GM23338 (cell line): ENCODE data around the gene TELO2. TPM values are rescaled to one million over a fixed set of nuclear protein-coding genes. Genes with fewer than 3 reads are reported as not detected.

Experiments used
- ATAC-seq: fragments of 200-7000 bp; cut with Tn5 transposase; 3 replicates; pipeline ENCODE4 v1.9.1; 2020
- DNase-seq: peaks from one replicate; pipeline ENCODE4 v3.0.0-alpha.2; 2015; ENCODE audit warnings: low spot score
- H2AFZ ChIP-seq: fragments of 200-600 bp; sonication (generic); 2 replicates; pipeline ENCODE4 v1.8.0; 2016; ENCODE audit warnings: antibody characterized with exemption, mild to moderate bottlenecking, moderate library complexity
- H3F3A ChIP-seq: fragments of 200-600 bp; sonication (generic); replicated peaks from 2 replicates; pipeline ENCODE4 v1.8.0; 2017; ENCODE audit warnings: antibody characterized with exemption, mixed run types, low read depth
- H3K27ac ChIP-seq: fragments of 200-600 bp; sonication (generic); 2 replicates; pipeline ENCODE4 v1.6.1; 2016; ENCODE audit warnings: low read depth
- H3K27me3 ChIP-seq: fragments of 200-600 bp; sonication (generic); 2 replicates; pipeline ENCODE4 v1.8.0; 2016; ENCODE audit warnings: mild to moderate bottlenecking, mixed run types, moderate library complexity; ENCODE audit not compliant: insufficient read depth
- H3K36me3 ChIP-seq: fragments of 200-600 bp; sonication (generic); 2 replicates; pipeline ENCODE4 v1.8.0; 2016; ENCODE audit warnings: mild to moderate bottlenecking; ENCODE audit not compliant: insufficient read depth
- H3K4me1 ChIP-seq: fragments of 200-600 bp; sonication (generic); 2 replicates; pipeline ENCODE4 v1.8.0; 2016; ENCODE audit warnings: mild to moderate bottlenecking, moderate library complexity; ENCODE audit not compliant: insufficient read depth
- H3K4me2 ChIP-seq: fragments of 200-600 bp; sonication (generic); 2 replicates; pipeline ENCODE4 v1.7.1; 2017; ENCODE audit warnings: mixed run types
- H3K4me3 ChIP-seq: fragments of 200-600 bp; sonication (generic); 2 replicates; pipeline ENCODE4 v1.6.1; 2016; ENCODE audit warnings: mixed run types
- H3K79me2 ChIP-seq: fragments of 200-600 bp; sonication (generic); replicated peaks from 2 replicates; pipeline ENCODE4 v1.8.0; 2017; ENCODE audit warnings: mild to moderate bottlenecking; ENCODE audit not compliant: insufficient read depth
- H3K9me2 ChIP-seq: fragments of 200-600 bp; sonication (generic); 2 replicates; pipeline ENCODE4 v1.8.0; 2017; ENCODE audit not compliant: insufficient read depth
- H4K20me1 ChIP-seq: fragments of 200-600 bp; sonication (generic); replicated peaks from 2 replicates; pipeline ENCODE4 v1.8.0; 2017; ENCODE audit warnings: mild to moderate bottlenecking; ENCODE audit not compliant: insufficient read depth
- H3K27ac Mint-ChIP-seq: 2 replicates; pipeline ENCODE4 v1.8.0; 2020; ENCODE audit warnings: inconsistent platforms, mild to moderate bottlenecking, moderate library complexity, mixed read lengths
- H3K27me3 Mint-ChIP-seq: 3 replicates; pipeline ENCODE4 v1.8.0; 2022; ENCODE audit warnings: low read depth, mild to moderate bottlenecking, moderate library complexity, mixed read lengths, inconsistent platforms; ENCODE audit not compliant: insufficient read depth, poor library complexity
- H3K36me3 Mint-ChIP-seq: 3 replicates; pipeline ENCODE4 v1.8.0; 2021; ENCODE audit warnings: low read depth, mild to moderate bottlenecking, inconsistent platforms, moderate library complexity, mixed read lengths
- H3K4me1 Mint-ChIP-seq: 3 replicates; pipeline ENCODE4 v1.8.0; 2020; ENCODE audit warnings: mild to moderate bottlenecking, inconsistent platforms, mixed read lengths
- H3K4me3 Mint-ChIP-seq: 3 replicates; pipeline ENCODE4 v1.8.0; 2021; ENCODE audit warnings: moderate library complexity, mild to moderate bottlenecking, inconsistent platforms, mixed read lengths
- H3K9me3 Mint-ChIP-seq: 3 replicates; pipeline ENCODE4 v1.8.0; 2020; ENCODE audit warnings: moderate library complexity, mild to moderate bottlenecking, inconsistent platforms, mixed read lengths
- CREB1 ChIP-seq: fragments of 250-450 bp; sonication (Bioruptor Pico); IDR thresholded peaks from 2 replicates; pipeline ENCODE4 v1.5.0; 2020; ENCODE audit warnings: low read depth, mild to moderate bottlenecking, moderate library complexity
- EZH2phosphoT487 ChIP-seq: fragments of 200-600 bp; sonication (generic); IDR thresholded peaks from one replicate; pipeline ENCODE4 v1.8.1; 2018; ENCODE audit warnings: antibody characterized with exemption; ENCODE audit not compliant: unreplicated experiment
- JUNB ChIP-seq: IDR thresholded peaks from one replicate; pipeline ENCODE4 v1.6.1; 2016; ENCODE audit warnings: antibody characterized with exemption; ENCODE audit not compliant: unreplicated experiment
- NANOG ChIP-seq: IDR thresholded peaks from 2 replicates; pipeline ENCODE4 v1.6.1; 2016; ENCODE audit warnings: antibody characterized with exemption, borderline replicate concordance
- STAT1 ChIP-seq: IDR thresholded peaks from one replicate; pipeline ENCODE4 v1.6.1; 2016; ENCODE audit warnings: antibody characterized with exemption; ENCODE audit not compliant: unreplicated experiment
- ZNF114 ChIP-seq: fragments of 250-450 bp; sonication (Bioruptor Pico); IDR thresholded peaks from 2 replicates; pipeline ENCODE4 v1.5.0; 2020; ENCODE audit warnings: mild to moderate bottlenecking, moderate library complexity
- polyA plus RNA-seq: library from polyadenylated mRNA; unstranded; fragments of >200 nt; fragmentation: Nextera tagmentation; extraction: Ambion mirVana; gene quantifications from 2 replicates; pipeline ENCODE4 v1.2.1, GENCODE V29; 2016
- total RNA-seq: library from RNA; depleted of rRNA; stranded (reverse); fragments of >200 nt; shearing (Covaris generic); gene quantifications from 2 replicates; pipeline ENCODE4 v1.2.3, GENCODE V29; 2014
- TF ChIP-seq, protein P1 (sequence below): fragments of 250-450 bp; sonication (Bioruptor Pico); IDR thresholded peaks from 2 replicates; pipeline ENCODE4 v1.5.0; 2020; ENCODE audit warnings: mild to moderate bottlenecking, moderate library complexity
- TF ChIP-seq, protein P2 (sequence below): IDR thresholded peaks from 2 replicates; pipeline ENCODE4 v1.6.1; 2016; ENCODE audit warnings: antibody characterized with exemption
- TF ChIP-seq, protein P3 (sequence below): IDR thresholded peaks from one replicate; pipeline ENCODE4 v1.6.1; 2018; ENCODE audit warnings: antibody characterized with exemption; ENCODE audit not compliant: unreplicated experiment

The TELO2 gene
- total and polyA plus RNA-seq, 2 experiments from 2014 or later, result 45.4 to 76.0 TPM

DNA sequence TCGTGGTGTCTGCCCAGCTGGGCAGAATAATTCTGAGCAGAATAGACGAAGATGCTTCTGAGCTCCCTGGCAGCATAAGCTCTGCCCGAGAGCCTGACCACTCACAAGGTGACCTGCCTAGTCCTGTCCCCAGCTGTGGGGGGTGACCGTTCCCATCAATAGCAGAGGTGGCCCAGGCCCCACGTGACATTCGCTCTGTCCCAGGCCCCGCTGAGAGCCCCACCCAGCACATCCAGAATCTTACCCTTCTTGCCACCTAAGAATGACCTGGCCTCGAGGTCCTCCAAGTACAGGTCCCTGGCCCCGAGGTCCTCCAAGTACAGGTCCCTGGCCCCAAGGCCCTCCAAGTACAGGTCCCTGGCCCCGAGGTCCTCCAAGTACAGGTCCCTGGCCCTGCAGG lies 39.6 kb downstream of the TELO2 start (continued):
- TF ChIP-seq, protein P1, sequence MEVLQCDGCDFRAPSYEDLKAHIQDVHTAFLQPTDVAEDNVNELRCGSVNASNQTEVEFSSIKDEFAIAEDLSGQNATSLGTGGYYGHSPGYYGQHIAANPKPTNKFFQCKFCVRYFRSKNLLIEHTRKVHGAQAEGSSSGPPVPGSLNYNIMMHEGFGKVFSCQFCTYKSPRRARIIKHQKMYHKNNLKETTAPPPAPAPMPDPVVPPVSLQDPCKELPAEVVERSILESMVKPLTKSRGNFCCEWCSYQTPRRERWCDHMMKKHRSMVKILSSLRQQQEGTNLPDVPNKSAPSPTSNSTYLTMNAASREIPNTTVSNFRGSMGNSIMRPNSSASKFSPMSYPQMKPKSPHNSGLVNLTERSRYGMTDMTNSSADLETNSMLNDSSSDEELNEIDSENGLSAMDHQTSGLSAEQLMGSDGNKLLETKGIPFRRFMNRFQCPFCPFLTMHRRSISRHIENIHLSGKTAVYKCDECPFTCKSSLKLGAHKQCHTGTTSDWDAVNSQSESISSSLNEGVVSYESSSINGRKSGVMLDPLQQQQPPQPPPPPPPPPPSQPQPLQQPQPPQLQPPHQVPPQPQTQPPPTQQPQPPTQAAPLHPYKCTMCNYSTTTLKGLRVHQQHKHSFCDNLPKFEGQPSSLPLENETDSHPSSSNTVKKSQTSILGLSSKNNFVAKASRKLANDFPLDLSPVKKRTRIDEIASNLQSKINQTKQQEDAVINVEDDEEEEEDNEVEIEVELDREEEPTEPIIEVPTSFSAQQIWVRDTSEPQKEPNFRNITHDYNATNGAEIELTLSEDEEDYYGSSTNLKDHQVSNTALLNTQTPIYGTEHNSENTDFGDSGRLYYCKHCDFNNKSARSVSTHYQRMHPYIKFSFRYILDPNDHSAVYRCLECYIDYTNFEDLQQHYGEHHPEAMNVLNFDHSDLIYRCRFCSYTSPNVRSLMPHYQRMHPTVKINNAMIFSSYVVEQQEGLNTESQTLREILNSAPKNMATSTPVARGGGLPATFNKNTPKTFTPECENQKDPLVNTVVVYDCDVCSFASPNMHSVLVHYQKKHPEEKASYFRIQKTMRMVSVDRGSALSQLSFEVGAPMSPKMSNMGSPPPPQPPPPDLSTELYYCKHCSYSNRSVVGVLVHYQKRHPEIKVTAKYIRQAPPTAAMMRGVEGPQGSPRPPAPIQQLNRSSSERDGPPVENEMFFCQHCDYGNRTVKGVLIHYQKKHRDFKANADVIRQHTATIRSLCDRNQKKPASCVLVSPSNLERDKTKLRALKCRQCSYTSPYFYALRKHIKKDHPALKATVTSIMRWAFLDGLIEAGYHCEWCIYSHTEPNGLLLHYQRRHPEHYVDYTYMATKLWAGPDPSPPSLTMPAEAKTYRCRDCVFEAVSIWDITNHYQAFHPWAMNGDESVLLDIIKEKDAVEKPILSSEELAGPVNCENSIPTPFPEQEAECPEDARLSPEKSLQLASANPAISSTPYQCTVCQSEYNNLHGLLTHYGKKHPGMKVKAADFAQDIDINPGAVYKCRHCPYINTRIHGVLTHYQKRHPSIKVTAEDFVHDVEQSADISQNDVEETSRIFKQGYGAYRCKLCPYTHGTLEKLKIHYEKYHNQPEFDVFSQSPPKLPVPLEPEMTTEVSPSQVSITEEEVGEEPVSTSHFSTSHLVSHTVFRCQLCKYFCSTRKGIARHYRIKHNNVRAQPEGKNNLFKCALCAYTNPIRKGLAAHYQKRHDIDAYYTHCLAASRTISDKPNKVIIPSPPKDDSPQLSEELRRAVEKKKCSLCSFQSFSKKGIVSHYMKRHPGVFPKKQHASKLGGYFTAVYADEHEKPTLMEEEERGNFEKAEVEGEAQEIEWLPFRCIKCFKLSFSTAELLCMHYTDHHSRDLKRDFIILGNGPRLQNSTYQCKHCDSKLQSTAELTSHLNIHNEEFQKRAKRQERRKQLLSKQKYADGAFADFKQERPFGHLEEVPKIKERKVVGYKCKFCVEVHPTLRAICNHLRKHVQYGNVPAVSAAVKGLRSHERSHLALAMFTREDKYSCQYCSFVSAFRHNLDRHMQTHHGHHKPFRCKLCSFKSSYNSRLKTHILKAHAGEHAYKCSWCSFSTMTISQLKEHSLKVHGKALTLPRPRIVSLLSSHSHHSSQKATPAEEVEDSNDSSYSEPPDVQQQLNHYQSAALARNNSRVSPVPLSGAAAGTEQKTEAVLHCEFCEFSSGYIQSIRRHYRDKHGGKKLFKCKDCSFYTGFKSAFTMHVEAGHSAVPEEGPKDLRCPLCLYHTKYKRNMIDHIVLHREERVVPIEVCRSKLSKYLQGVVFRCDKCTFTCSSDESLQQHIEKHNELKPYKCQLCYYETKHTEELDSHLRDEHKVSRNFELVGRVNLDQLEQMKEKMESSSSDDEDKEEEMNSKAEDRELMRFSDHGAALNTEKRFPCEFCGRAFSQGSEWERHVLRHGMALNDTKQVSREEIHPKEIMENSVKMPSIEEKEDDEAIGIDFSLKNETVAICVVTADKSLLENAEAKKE, result no peak
- TF ChIP-seq, protein P2, sequence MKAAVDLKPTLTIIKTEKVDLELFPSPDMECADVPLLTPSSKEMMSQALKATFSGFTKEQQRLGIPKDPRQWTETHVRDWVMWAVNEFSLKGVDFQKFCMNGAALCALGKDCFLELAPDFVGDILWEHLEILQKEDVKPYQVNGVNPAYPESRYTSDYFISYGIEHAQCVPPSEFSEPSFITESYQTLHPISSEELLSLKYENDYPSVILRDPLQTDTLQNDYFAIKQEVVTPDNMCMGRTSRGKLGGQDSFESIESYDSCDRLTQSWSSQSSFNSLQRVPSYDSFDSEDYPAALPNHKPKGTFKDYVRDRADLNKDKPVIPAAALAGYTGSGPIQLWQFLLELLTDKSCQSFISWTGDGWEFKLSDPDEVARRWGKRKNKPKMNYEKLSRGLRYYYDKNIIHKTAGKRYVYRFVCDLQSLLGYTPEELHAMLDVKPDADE, result no peak

DNA sequence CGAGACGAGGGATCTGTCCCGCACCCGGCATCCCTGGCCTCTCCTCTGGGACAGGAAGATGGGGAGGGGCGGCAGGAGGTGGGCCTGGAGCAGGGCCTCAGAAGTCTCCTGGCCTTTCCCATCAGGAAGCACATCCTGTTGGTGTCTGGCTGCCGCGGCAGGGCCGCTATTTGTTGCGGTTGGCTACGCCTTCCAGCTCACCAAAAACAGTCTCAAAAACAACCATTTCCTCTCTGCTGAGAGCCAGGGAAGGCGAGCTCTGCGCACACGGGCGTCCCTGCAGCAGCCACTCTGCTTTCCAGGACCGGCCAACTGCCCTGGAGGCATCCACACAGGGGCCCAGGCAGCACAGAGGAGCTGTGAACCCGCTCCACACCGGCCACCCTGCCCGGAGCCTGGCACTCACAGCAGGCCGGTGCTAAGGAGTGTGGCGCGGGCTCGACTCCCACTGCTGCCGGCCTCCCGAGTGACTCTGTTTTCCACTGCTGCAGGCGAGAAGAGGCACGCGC lies 40.3 kb downstream of the TELO2 start, which contains the start of gene TMEM204:
Gene TMEM204, plus strand, starts transcription at position 224 of the 509 bp plus-strand sequence. CDS start 610 bp downstream, outside the sequence.
- no peak within 1 kb of the TSS for H3K27ac ChIP-seq
- no peak within 1 kb of the TSS for H3K4me3 ChIP-seq
- no peak for ATAC-seq
- TF ChIP-seq JUNB (no peak), EZH2phosphoT487 (no peak), ZNF114 (CRISPR knock-in tag) (no peak), NANOG (no peak), STAT1 (no peak), CREB1 (CRISPR knock-in tag) (no peak)
- TF ChIP-seq, protein P3, sequence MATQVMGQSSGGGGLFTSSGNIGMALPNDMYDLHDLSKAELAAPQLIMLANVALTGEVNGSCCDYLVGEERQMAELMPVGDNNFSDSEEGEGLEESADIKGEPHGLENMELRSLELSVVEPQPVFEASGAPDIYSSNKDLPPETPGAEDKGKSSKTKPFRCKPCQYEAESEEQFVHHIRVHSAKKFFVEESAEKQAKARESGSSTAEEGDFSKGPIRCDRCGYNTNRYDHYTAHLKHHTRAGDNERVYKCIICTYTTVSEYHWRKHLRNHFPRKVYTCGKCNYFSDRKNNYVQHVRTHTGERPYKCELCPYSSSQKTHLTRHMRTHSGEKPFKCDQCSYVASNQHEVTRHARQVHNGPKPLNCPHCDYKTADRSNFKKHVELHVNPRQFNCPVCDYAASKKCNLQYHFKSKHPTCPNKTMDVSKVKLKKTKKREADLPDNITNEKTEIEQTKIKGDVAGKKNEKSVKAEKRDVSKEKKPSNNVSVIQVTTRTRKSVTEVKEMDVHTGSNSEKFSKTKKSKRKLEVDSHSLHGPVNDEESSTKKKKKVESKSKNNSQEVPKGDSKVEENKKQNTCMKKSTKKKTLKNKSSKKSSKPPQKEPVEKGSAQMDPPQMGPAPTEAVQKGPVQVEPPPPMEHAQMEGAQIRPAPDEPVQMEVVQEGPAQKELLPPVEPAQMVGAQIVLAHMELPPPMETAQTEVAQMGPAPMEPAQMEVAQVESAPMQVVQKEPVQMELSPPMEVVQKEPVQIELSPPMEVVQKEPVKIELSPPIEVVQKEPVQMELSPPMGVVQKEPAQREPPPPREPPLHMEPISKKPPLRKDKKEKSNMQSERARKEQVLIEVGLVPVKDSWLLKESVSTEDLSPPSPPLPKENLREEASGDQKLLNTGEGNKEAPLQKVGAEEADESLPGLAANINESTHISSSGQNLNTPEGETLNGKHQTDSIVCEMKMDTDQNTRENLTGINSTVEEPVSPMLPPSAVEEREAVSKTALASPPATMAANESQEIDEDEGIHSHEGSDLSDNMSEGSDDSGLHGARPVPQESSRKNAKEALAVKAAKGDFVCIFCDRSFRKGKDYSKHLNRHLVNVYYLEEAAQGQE, result no peak
- TF ChIP-seq, protein P2, result no peak

More for the DNA sequence above, 40.3 kb downstream of the TELO2 start, which contains the start of gene TMEM204:
- H3K27ac Mint-ChIP-seq, result no peak within 1 kb of the TSS
- peaks cover 6% of the 10 kb centered on the region for H3K27me3 Mint-ChIP-seq
- DNase-seq, result peak; percentile 33
- H3K9me3 Mint-ChIP-seq, result no peaks in the 10 kb centered on the region
- Histone ChIP-seq H3K27me3 (no peaks in the 10 kb centered on the region), H3K4me1 (no peaks in the 10 kb centered on the region), H2AFZ (no peak within 1 kb of the TSS), H3K4me2 (no peak within 1 kb of the TSS), H3K79me2 (no peaks in the 10 kb centered on the region), H3K36me3 (no peaks in the 10 kb centered on the region), H4K20me1 (no peaks in the 10 kb centered on the region), H3K9me2 (no peaks in the 10 kb centered on the region), H3F3A (no peaks in the 10 kb centered on the region)
- H3K4me1 Mint-ChIP-seq, result no peaks in the 10 kb centered on the region
- no peak within 1 kb of the TSS for H3K4me3 Mint-ChIP-seq
- no peaks in the 10 kb centered on the region; the same call in 2 of the 3 replicates for H3K36me3 Mint-ChIP-seq
